Esophagus (tissue), 2 donors: ENCODE data around the gene HLA-DQB1. TPM values are rescaled to one million over a fixed set of nuclear protein-coding genes. Genes with fewer than 3 reads are reported as not detected.
"Not testable (repeated sequence)": the region's sequence is repeated elsewhere in the genome, so short reads cannot be mapped to it uniquely, and the experiment has no call there.

Source experiments
- H3K27ac ChIP-seq, 2 donors: one replicate each; pipeline ENCODE4 v1.5.1; 2013; ENCODE audit warnings: low read depth in 2 of 2, mild to moderate bottlenecking in 2 of 2, inconsistent platforms in 1 of 2, low read length in 1 of 2, moderate library complexity in 1 of 2
- H3K27me3 ChIP-seq, 2 donors: one replicate each; pipeline ENCODE4 v1.6.1; 2013; ENCODE audit warnings: low read length in 2 of 2, control low read depth in 1 of 2, mild to moderate bottlenecking in 1 of 2; ENCODE audit not compliant: insufficient read depth in 2 of 2, control insufficient read depth in 1 of 2
- H3K36me3 ChIP-seq, 2 donors: one replicate each; pipeline ENCODE4 v1.6.1; 2013; ENCODE audit warnings: low read length in 1 of 2; ENCODE audit not compliant: control insufficient read depth in 2 of 2, insufficient read depth in 2 of 2
- H3K4me1 ChIP-seq, 2 donors: one replicate each; pipeline ENCODE4 v1.6.1; 2013; ENCODE audit warnings: low read length in 1 of 2; ENCODE audit not compliant: control insufficient read depth in 2 of 2, insufficient read depth in 2 of 2
- H3K4me3 ChIP-seq, 2 donors: one replicate each; pipeline ENCODE4 v1.5.1; 2013; ENCODE audit warnings: low read length in 2 of 2, mild to moderate bottlenecking in 2 of 2, low read depth in 1 of 2, moderate library complexity in 1 of 2
- H3K9me3 ChIP-seq, 2 donors: one replicate each; pipeline ENCODE4 v1.6.1; 2013; ENCODE audit warnings: mild to moderate bottlenecking in 2 of 2, low read depth in 1 of 2, low read length in 1 of 2, moderate library complexity in 1 of 2; ENCODE audit not compliant: control insufficient read depth in 2 of 2, insufficient read depth in 1 of 2
- WGBS, 2 donors: extraction: QIAGEN DNeasy Blood & Tissue Kit; methylation state at CpG; one replicate each; pipeline ENCODE4 v1.1.7; 2013; 5-methylcytosine and 5-hydroxymethylcytosine counted together
- polyA plus RNA-seq, 2 donors: library from polyadenylated mRNA; stranded (reverse); fragments of 200-250 nt; gene quantifications; one replicate each; pipeline ENCODE4 v1.2.3, GENCODE V29; 2013
- donor health status: healthy with polysubstance abuse.
- donor health status: Bipolar disorder and iron deficiency.

The HLA-DQB1 gene
- polyA plus RNA-seq, 2 donors, result 16.5 to 53.2 TPM

- no peaks in the 10 kb centered on the region for H3K9me3 ChIP-seq
- H3K27ac ChIP-seq, result no peak overlapping the region
- no peaks in the 10 kb centered on the region for H3K36me3 ChIP-seq
- 95% methylated on average over 6 of the region's 6 CpGs for WGBS, 2 donors
- H3K4me3 ChIP-seq, result no peak overlapping the region
- H3K27me3 ChIP-seq, result no peaks in the 10 kb centered on the region
- H3K4me1 ChIP-seq, result no peaks in the 10 kb centered on the region
Observed at GRCh38 chr6:32645047-32645703, 21.3 kb downstream of the HLA-DQB1 start.

- Histone ChIP-seq H3K4me1 (no peaks in the 10 kb centered on the region), H3K36me3 (no peaks in the 10 kb centered on the region), H3K4me3 (no peak overlapping the region), H3K27me3 (no peaks in the 10 kb centered on the region), H3K27ac (no peak overlapping the region), H3K9me3 (no peaks in the 10 kb centered on the region)
- 84 to 88% methylated on average over 4 of the region's 4 CpGs for WGBS, 2 donors
Observed at GRCh38 chr6:32643904-32644303, 22.6 kb downstream of the HLA-DQB1 start.

- H3K4me1 ChIP-seq, result no peaks in the 10 kb centered on the region
- WGBS, 2 donors, result 75 to 87% methylated on average over 6 of the region's 6 CpGs
- H3K9me3 ChIP-seq, result no peaks in the 10 kb centered on the region
- no peak overlapping the region for H3K27ac ChIP-seq
- H3K4me3 ChIP-seq, result no peak overlapping the region
- no peaks in the 10 kb centered on the region for H3K27me3 ChIP-seq
- no peaks in the 10 kb centered on the region for H3K36me3 ChIP-seq
Observed at GRCh38 chr6:32642720-32643106, 23.7 kb downstream of the HLA-DQB1 start.

GRCh38 chr6:32641785-32642719, 24.4 kb downstream of the HLA-DQB1 start:
- not testable (repeated sequence) for H3K4me1 ChIP-seq, H3K9me3 ChIP-seq, H3K4me3 ChIP-seq, H3K36me3 ChIP-seq, H3K27ac ChIP-seq, H3K27me3 ChIP-seq
- 52 to 62% methylated on average over 2 of the region's 2 CpGs for WGBS, 2 donors

GRCh38 chr6:32641122-32641521, 25.3 kb downstream of the HLA-DQB1 start:
- H3K9me3 ChIP-seq, result no peaks in the 10 kb centered on the region
- no peaks in the 10 kb centered on the region for H3K36me3 ChIP-seq
- H3K27me3 ChIP-seq, result peaks cover 0 to 2% of the 10 kb centered on the region in 2 donors
- no peaks in the 10 kb centered on the region for H3K4me1 ChIP-seq
- no peak overlapping the region for H3K4me3 ChIP-seq
- H3K27ac ChIP-seq, result no peak overlapping the region
- 85 to 86% methylated on average over 6 of the region's 6 CpGs for WGBS, 2 donors

- Histone ChIP-seq H3K9me3 (no peaks in the 10 kb centered on the region), H3K27ac (no peak overlapping the region), H3K27me3 (peaks cover 0 to 2% of the 10 kb centered on the region in 2 donors), H3K4me3 (no peak overlapping the region), H3K36me3 (no peaks in the 10 kb centered on the region), H3K4me1 (no peaks in the 10 kb centered on the region)
- 64 to 77% methylated on average over 8 of the region's 8 CpGs for WGBS, 2 donors
Observed at GRCh38 chr6:32639440-32640394, 26.7 kb downstream of the HLA-DQB1 start.

GRCh38 chr6:32638532-32639219, 27.8 kb downstream of the HLA-DQB1 start:
- Histone ChIP-seq H3K4me3 (no peak overlapping the region), H3K27me3 (peaks cover 0 to 2% of the 10 kb centered on the region in 2 donors), H3K36me3 (no peaks in the 10 kb centered on the region), H3K9me3 (no peaks in the 10 kb centered on the region), H3K27ac (no peak overlapping the region), H3K4me1 (no peaks in the 10 kb centered on the region)
- WGBS, 2 donors, result 57 to 79% methylated on average over 9 of the region's 9 CpGs

GRCh38 chr6:32637883-32638282, 28.6 kb downstream of the HLA-DQB1 start:
- H3K4me1 ChIP-seq, result no peaks in the 10 kb centered on the region
- 77 to 79% methylated on average over 3 of the region's 3 CpGs for WGBS, 2 donors
- no peak overlapping the region for H3K4me3 ChIP-seq
- H3K9me3 ChIP-seq, result no peaks in the 10 kb centered on the region
- H3K27ac ChIP-seq, result no peak overlapping the region
- H3K27me3 ChIP-seq, result peaks cover 0 to 2% of the 10 kb centered on the region in 2 donors
- H3K36me3 ChIP-seq, result no peaks in the 10 kb centered on the region
